Stimulated activated CD8-positive, alpha-beta memory T cell treated with anti-CD3 and anti-CD28 coated beads, Interleukin-4, amount 100 ng/mL, for 4 hours (primary cell): Measurements from ENCODE around the gene SLC35F4.

ENCODE experiments used
- DNase-seq, 2 donors: peaks; one replicate each; pipeline ENCODE4 v3.0.0-alpha.2; 2020; ENCODE audit warnings: low read depth in 2 of 2, low spot score in 1 of 2

Gene SLC35F4

DNA sequence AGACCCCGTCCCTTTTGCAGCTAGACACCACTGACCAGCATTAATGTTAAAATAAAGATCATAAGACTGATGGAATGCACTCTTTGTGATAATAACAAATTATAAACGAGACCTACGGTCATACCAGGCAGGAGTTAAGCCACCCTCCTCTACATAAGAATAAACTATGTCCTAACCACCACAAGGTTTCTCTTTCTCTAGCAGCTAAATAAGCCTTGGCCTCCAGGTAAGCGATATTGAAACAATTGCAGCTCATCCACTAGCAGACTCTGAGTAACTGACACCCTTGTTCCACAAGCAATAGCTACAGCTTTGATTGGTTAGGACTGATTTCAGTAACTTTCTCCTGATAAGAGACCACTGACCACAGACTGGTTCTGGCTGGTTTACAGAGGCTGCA is 228.0 kb downstream of the SLC35F4 start:
- DNase-seq, result no peak

DNA sequence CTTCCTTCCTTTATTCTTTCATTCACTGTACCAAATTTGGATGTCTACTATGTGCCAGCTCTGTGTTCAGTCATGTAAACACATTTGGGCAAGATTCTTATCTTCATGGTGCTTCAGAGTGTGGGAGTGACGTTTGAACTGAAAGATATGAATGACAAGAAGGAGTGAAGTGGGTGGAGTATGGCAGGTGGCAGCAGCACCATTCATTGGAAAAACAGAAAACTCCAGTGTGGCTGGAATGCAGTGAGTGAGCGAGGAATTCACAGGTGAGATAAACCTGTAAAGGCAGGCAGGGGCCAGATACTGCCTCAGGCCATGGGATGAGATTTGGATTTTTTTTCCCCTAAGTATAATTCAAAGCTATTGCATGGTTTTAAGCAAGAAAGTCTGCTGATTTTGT is 231.6 kb downstream of the SLC35F4 start:
- no peak for DNase-seq

DNA sequence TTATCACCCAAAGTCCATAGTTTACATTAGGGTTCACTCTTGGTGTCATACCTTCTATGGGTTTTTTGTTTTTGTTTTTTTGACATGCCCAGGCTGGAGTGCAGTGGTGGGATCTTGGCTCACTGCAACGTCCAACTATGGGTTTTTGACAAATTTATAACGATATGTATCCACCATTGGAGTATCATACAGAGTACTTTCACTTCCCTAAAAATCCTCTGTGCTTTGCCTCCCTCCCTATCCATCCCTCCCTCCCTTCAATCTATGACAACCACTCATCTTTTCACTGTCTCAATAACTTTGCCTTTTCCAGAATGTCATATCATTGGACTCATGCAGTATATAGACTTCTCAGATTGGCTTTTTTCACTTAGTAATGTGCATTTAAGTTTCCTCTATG is 233.2 kb downstream of the SLC35F4 start:
- no peak for DNase-seq

DNA sequence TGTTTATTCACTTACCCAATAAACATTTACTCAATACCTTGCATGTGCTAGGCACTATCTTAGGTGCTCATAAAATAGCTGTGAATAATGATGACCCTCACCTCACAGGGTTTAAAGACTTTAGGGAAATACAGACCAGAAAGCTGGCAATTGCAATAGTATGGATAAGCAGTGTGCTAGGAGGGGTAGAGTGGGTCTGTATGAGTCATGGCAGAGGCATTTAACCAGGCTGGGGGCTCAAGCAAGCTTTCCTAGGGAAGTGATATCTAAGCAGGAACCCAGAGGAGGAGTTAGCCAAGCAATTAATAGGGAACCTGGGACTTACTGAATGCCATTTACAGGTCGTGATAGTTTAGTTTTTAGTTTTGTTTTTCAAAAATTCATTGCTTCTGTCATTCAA is 248.4 kb downstream of the SLC35F4 start:
- DNase-seq, result no peak

DNA sequence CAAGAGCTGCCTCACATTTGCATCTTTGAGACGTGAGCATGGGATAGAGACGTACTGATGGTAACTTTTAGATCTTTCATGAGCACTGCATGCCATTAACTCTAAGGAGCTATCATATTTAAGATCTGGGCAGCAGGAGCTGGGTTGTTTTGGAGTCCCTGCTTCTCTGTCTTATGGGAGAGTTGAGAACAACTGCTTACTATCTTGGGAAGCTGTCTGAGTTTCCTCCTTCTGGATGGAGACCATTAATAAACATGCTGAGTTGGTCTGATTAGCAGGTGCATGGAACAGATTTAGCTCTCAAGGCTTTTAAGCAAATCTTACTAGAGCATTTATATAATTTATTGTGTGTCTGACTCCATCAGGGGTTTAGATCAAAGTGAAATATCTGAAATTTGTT is 252.9 kb downstream of the SLC35F4 start:
- no peak for DNase-seq

DNA sequence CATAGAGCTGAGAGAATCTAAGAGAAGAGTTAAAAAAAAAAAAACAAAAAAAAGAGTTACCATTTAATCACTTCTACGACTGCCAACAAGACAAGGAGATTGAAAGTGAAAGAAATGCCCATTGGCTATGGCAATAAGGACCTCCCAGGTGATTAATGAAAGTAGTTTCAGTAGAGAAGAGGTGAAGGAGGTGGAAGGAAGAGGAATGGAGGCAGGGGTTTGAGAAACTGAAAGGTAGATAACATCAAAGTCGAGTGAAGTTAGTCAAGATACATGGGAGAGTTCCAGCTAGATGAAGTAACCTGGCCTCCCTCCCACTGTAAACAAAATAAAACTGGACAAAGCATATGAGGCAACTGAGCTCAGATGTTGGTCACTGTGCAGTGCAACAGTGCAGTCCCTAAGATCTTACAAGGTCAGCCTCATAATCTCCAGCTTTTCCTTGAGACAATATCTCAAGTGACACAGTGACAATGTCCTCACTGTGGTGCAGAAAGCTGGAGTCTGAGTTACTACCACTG is 254.3 kb downstream of the SLC35F4 start:
- DNase-seq, result no peak

DNA sequence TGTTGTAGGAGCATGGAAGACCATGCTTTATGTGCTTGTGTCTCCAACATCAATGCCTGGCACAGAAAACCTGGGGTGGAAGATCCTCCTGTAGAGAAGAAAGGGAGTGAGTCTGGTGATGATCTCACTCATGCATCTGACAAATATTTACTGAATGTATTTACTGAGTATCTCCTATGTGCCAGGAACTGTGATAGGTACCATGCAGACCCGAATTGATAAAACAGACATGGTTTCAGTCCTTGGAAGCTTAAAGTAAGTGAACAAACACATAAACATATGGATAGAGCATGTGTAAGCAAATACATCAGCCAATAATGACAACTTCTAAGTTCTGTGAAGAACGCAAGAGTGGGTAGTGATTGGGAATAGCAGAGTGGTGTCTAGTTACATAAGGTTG is 255.3 kb downstream of the SLC35F4 start:
- no peak for DNase-seq

DNA sequence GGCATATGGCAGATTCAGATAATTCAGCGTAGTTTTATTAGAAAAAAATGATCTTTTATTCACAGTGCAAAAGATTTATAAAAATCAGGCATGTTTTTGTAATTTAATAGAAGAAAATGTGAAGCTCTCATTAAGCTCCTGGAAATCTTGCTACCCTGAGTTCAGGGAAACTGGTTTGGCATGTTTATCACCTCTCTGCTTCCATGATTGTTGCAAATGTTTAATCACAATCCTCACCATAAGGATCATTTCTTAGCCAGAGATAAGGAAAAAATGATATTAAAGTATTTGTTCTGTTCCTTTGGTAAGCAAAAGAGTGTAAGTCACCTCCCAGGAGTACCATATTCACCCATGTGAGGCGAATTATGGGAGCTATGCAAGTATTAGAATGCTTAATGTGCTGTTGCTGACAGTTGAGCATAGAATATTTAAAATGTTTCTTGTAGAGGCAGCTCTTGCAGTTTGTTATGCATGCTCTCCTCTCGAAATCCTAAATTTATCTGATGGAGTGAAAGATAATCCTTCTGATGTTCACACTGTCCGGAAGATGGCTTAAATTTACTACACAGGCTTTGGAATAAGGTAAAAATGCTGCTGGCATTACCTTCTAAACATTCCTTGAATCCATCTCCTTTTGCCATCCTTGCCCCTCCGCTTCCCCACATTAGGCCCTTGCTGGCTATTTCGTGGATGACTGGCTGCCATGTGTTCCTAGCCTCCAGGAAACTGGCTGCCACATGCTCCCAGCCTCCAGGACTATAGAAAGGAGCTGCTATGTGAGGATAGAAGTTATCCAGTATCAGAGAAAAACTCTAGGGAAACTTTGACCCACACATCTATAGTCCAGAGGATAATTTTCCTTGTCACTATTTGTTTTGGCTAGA is 256.5 kb downstream of the SLC35F4 start:
- no peak for DNase-seq

DNA sequence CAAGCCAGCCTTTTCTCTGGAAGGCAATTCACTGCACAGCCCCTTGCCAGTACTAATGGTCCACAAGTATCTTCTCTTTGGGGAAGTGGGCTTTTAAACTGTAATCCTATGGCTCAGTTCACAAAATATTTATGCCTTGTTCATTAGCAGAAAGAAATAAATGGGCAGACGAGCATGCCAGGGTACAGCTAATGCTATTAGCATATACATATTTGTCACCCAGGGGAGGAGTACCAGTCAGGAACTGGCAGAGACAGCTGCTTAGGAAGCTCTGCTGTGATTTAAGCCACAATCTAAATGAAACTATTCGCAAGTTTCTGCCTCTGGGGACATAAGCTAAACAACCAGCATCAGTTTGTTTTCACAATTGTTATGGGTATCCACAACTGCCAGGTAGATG is 258.8 kb downstream of the SLC35F4 start:
- DNase-seq, result no peak

DNA sequence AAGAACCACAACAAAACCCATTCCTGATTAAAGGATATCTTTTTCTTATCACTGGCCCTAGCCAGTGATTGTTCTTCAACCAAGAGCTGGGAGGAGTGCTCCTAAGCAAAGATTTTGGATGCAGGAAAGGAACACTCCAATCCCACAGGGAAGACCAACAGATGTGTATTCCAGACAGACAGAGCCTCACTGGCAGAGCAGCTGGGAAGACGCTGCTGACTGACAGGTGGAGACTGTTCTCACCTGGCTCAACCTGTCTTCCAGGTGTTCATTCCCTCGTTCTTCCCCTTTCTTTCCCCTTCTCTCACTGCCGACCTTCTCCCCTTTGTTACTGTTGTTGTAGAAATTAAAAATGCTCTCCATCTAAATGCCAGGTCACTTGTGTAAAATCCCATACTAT is 282.5 kb downstream of the SLC35F4 start:
- DNase-seq, result no peak

DNA sequence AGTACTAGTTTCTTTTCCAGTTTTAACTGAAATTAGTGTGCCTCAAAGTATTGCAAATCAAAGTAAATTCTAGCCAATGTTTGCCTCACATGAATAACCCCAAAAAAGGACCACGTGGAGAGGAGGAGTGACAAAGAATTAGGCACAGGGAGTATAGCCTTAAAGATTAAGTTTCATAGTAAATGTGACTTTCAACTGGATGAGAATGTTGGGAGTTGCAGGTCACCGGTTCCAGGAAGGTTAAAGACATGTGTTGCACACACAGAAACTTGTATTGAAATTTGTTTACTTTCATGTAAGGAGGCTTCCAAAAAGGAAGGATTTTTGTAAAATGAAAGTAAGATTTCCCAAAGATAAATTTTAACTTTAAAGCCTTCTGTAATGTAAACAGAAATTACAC is 283.1 kb downstream of the SLC35F4 start:
- DNase-seq, result no peak

DNA sequence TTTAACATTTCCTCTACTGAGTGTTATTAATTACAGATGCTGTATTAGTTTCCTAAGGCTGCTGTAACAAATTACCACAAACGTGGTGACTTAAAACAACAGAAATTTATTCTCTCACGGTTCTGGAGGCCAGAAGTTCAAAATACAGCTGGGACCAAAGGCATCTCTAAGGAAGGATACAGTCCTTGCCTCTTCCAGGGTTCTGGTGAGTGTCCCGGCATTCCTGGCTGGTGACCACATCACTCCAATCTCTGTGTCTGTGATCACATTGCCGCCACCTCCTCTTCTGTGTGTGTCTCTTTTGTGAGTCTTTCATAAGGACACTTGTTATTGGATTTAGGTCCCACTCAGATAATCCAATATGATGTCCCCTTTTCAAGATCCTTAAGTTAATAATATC is 287.1 kb downstream of the SLC35F4 start:
- DNase-seq, result no peak

DNA sequence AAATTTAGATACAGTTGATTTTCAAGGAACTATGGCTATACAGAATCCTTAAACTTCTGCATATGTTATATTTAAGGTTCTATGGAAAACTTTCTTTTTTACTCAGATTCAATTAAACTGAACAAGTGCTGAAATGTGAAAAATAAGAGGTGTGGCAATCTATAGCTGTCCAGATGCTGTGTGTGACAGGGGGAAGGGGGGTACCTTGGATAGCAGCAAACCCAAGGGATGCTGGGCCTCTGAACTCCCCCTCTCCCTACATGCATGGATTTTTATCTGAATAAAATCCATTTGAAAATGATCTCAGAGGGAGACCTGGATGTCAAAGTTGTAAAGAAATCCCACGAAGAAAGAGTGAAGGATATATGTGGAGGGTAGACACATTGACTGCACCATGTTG is 289.4 kb downstream of the SLC35F4 start:
- no peak for DNase-seq

DNA sequence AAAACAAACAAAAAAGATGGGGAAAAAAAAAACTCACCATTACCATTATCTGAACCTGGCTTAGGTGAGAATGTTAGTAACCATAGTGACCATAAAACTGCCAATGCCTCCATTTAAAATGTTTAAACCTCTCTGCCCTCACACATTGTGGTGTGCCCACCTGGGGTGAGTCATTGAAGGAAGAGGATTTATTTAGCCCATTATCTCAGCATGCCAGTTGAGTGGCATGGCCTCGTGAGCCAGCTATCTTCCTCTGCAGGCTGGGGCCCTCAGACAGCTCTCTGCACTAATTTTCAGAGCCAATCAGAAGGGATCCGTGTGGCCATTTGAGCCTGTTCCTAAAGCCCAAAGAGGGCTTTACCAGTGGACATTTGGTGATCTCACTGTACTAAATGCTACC is 290.4 kb downstream of the SLC35F4 start:
- DNase-seq, result no peak

DNA sequence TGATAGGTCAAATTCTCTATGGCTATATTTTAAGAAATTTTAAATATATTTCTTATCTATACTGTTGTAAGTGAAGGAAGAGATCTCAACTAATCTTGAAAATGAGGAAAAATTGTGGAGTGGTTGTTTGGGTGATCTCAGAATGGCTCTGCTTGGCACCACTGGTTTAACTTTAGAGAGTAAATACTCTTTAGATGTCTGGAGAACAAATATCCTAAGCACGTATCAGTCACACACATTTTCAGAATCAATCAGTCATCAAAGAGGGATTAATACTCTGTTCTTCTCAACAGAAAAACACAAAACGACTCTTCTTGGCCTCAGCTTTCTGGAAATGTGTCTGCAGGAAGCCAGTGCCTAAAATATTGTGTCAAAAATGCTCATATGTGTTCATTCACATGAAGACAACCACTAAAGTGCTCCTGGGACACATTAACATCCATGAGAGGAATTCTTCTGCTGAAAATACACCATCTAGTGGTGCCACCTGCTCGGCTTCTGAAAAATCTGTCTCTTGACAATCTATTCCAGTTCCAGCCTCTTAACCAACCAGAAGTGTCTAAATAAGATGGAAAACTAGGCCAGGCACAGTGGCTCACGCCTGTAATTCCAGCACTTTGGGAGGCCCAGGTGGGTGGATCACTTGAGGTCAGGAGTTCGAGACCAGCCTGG is 291.1 kb downstream of the SLC35F4 start:
- DNase-seq, result no peak

DNA sequence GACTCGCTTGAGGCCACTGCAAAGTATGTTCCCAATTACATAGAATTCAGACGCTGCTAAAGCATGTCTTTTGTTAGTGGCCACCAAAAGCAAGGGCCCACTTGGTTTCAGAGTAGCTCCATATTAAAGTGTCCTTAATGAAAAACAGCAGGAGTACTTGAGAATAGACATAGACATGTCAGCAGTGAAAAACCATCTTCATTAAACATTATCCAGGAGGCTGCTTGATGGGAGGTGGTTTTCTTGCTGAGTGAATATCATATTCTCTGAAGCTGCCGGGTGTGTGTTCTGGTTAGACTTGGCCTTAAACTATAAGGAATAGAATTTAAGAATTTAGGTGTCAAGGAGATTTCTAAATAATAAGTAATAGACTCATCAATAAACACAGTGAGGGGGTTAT is 292.7 kb downstream of the SLC35F4 start:
- DNase-seq, result no peak

DNA sequence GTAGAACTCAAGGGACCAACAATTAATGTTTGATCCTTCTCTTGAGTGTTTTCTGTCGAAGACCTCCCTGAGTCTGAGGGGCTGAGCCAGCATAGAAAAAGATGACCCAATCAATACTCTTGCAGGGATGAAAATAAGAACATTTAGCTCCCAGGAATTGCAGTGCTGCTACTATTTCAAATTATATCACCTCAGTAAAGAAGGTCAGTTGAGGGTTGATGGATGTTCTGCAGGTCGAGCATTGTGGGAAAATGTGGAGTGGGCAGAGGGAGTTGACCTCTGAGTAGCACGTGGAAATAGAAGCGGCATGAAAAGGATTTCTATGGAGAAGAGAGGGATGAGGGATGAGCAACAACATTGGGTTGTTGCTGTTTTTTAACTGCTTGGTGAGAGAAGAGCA is 297.3 kb downstream of the SLC35F4 start:
- no peak for DNase-seq

DNA sequence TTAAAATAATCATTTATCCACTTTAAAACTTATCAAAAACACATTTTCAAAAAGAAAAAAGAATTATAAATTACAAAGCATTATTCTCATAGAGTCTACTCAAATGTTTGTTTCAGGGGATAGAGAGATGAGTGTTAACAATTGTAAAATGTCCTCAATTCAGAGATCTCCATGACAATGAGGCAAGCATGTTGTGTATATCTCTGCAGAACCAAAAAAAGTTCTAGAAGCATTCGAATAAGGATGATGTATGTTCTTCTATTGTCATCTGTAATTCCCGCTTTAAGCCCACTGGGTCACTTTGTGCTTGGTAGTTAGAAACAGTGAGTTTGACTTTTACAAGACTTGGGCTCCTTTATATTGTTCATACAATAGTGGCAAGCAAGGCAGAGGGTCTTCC is 298.7 kb downstream of the SLC35F4 start:
- no peak for DNase-seq

DNA sequence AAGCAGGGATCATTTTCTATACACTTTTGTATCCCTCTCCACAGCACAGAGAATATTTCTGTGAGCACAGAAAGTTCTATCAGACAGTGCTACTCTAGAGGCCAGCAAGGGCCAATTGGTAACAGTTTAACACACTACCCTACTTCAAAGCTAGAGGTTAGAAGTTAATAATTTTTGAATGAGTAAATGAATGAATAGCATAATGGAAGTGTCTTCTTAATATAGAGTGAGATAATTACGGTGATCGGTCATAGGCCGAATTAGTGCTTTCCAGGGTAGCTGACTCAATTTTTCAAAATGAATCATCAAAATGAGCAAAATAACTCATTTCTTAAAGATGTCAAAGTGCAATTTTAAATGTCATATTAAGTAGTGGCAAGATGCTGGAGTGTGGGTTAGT is 305.2 kb downstream of the SLC35F4 start:
- DNase-seq, result no peak

DNA sequence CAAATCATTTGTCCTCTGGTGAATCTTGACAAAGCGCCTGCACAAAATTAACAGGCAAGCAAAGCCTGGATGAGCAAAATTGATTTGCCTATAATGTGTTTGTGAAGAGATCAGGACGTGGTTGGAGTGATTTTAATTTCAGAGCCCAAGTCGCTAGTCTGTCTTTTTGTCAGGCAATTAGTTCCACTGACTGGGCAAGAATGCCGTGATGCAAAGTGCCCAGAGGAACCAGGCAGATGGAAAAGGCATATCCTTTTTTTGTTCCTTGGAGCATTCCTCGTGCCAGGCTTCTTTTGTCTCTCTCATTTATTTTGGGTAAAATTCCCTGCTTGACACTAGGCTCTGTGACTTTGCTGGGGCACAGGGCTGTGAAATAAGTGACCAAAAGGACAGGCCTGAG is 306.3 kb downstream of the SLC35F4 start:
- no peak for DNase-seq

DNA sequence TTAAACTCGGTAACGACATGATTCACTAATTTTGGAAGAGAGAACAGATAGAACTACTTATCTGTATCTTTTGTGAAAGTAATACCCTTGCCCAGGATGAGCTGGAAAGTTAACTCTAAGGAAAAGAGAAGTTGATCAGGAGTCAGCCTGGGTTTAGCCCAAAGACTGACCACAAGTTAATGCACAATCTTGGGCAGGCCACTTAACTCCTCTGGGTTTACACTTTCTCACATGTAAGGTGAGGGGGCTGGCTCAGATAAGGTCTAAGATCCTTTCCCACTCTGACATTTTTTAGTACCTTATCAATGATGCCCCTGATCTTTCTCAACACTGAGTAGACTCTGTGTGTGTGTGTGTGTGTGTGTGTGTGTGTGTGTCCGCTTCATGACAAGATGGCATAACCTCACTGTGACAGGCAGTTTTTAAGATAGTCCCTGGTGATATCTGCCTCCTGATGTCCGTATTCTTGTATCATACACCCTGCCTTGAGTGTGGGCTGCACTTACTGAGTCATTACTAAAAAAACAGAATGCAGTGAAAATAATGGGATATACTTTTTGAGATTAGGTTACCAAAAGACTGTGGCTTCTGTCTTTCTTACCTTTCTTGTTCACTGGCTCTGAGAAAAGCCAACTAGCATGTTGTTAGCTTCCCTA is 316.0 kb downstream of the SLC35F4 start:
- no peak for DNase-seq

DNA sequence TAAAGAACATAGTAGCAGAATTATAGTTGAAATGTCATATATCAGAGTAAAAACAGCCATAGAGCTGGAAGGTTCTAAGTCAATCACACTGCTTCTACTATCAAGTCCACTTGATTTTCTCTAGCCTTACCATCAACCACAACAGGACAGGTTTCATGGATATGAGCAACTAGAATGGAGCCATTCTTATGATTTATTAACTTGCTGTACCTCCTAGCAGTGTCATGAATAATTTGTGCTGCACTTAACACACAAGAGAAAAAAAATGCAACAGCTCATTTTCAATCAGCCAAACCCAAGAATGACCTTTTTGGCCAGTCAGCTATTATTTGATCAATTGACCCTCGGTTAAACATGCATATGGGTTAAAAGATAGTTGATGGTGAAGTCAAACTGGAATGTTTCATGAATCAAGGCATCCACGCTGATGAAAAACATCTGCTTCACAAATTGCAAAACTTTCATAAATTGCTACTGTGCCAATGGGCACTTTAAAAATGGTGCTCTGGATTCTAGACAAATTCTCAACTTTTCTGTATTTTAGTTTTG is 316.8 kb downstream of the SLC35F4 start:
- DNase-seq, result no peak
